GM18520 (cell line): ENCODE results near the gene MS4A6A.
"Not testable (repeated sequence)": the region's sequence is repeated elsewhere in the genome, so short reads cannot be mapped to it uniquely, and the experiment has no call there.

ENCODE experiments used
- ATAC-seq: cut with Tn5 transposase; IDR thresholded peaks from one replicate; pipeline ENCODE4 v1.9.1; 2021; ENCODE audit not compliant: unreplicated experiment

Gene MS4A6A

DNA sequence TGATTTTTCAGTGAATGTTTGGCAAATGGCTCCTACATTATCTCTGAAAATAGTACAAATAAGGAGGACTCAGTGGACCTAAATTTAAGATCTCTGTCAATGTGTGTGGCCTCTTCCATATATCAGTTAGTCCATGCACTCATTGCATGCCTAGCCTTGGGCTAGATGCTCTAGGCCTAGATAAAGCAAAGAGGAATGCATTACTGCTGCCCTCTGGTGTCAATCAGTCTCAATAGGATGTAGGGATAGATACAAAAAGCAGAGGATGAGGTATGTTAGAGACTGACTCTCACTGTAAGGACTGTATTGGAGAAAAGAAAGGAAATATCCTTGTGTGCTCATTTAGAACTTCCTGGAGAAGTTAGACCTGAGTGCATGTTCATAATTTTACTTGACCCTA is 52.4 kb downstream of the MS4A6A start:
- ATAC-seq = no peak

DNA sequence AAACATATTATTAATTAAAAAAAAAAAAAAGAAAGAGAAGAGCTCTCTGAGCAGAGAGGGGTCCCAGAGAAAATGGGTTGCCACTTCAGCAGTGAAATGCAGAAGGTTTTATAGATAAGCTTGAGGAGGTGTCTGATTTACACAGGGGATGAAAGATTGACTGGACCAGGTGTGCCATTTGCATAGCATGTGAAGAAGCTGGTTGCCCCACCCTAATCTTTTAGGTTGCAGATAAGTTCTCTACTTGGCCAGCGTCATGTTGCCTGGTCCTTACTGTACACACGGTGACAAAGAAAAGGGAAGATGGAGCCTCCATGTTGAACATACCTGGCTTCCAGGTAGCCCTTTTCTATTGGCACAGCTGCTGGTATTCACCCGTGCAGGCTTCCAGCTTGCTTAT is 53.0 kb downstream of the MS4A6A start:
- no peak for ATAC-seq

- ATAC-seq = not testable (repeated sequence)
These were observed 54.0 kb downstream of the MS4A6A start for GRCh38 chr11:60128866-60129265.

GRCh38 chr11:60128376-60128775 is 54.5 kb downstream of the MS4A6A start:
- no peak for ATAC-seq

GRCh38 chr11:60127311-60127811 is 55.5 kb downstream of the MS4A6A start:
- ATAC-seq = no peak

- ATAC-seq = no peak
These were observed 56.8 kb downstream of the MS4A6A start for GRCh38 chr11:60125956-60126585.

GRCh38 chr11:60124802-60125432 is 58.0 kb downstream of the MS4A6A start:
- no peak for ATAC-seq
